HL-60 (cell line): Measurements from ENCODE around the gene ZPR1.

ENCODE experiments used
- DNase-seq, 2 experiments: peaks; one replicate each; pipeline ENCODE4 v3.0.0-alpha.2; 2010 to 2020; ENCODE audit warnings: low read depth in 1 of 2, low spot score in 1 of 2
- H3K27ac ChIP-seq: fragments of 250-450 bp; sonication (Bioruptor Pico); replicated peaks from 2 replicates; pipeline ENCODE4 v1.5.1; 2020; ENCODE audit warnings: mild to moderate bottlenecking, moderate library complexity
- H3K27me3 ChIP-seq: fragments of 250-450 bp; sonication (Bioruptor Pico); 2 replicates; pipeline ENCODE4 v1.5.1; 2021; ENCODE audit warnings: mild to moderate bottlenecking, moderate library complexity; ENCODE audit not compliant: insufficient read depth, poor library complexity, severe bottlenecking
- H3K4me3 ChIP-seq: replicated peaks from 2 replicates; pipeline ENCODE4 v1.5.1; 2011; ENCODE audit warnings: mild to moderate bottlenecking, control low read depth, low read length; ENCODE audit not compliant: insufficient read depth
- CTCF ChIP-seq: IDR thresholded peaks from one replicate; pipeline ENCODE4 v1.5.1; 2011; ENCODE audit warnings: low read length, control low read depth, inconsistent platforms; ENCODE audit not compliant: insufficient read depth
- GABPA ChIP-seq: IDR thresholded peaks from 2 replicates; pipeline ENCODE4 v1.6.1; 2012; ENCODE audit warnings: low read depth
- POLR2AphosphoS5 ChIP-seq: IDR thresholded peaks from 2 replicates; pipeline ENCODE4 v1.6.1; 2012; ENCODE audit warnings: low read depth
- REST ChIP-seq: IDR thresholded peaks from 2 replicates; pipeline ENCODE4 v1.6.1; 2012; ENCODE audit warnings: low read depth; ENCODE audit not compliant: insufficient replicate concordance
- SPI1 ChIP-seq: IDR thresholded peaks from 2 replicates; pipeline ENCODE4 v1.6.1; 2012; ENCODE audit warnings: low read depth, mild to moderate bottlenecking, borderline replicate concordance

Gene ZPR1

GRCh38 chr11:116788534-116788933 is 711 bp upstream of the ZPR1 start:
- H3K27me3 ChIP-seq = no peaks in the 10 kb centered on the region
- peak overlapping the region; percentile 92 for H3K4me3 ChIP-seq
- no peak for DNase-seq
- TF ChIP-seq SPI1 = peak; percentile 34; the same call in 1 of the 2 replicates
- TF ChIP-seq GABPA = no peak
- no peak overlapping the region; the same call in 1 of the 2 replicates for H3K27ac ChIP-seq

GRCh38 chr11:116787436-116787785 is 412 bp downstream of the ZPR1 start:
- peak overlapping the region; percentile 92 for H3K4me3 ChIP-seq
- no peak for TF ChIP-seq REST
- TF ChIP-seq SPI1 = no peak
- TF ChIP-seq CTCF = no peak
- no peak for DNase-seq
- H3K27ac ChIP-seq = peak overlapping the region; percentile 70
- H3K27me3 ChIP-seq = no peaks in the 10 kb centered on the region

GRCh38 chr11:116786966-116787365 is 857 bp downstream of the ZPR1 start:
- no peak for TF ChIP-seq CTCF
- peak overlapping the region; percentile 92 for H3K4me3 ChIP-seq
- H3K27ac ChIP-seq = peak overlapping the region; percentile 70
- no peak for DNase-seq
- no peaks in the 10 kb centered on the region for H3K27me3 ChIP-seq

DNA sequence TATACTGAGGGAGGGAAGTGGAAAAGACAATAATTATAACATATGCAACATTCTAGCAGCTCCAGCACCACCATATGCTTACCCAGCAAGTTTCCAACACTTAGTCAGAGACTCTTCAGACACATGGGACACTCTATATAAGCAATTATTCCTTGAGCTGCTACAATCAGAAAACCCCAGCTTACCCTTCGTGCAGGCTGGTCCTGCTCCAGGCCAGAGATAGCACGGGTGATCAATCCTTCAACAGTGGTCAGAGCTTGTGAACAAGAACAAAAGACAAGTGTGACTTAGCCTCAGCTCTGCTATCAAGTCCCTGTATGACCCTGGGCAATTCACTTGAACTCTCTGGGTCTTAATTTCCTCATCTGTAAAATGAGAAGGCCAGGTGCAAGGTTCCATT is 1.5 kb downstream of the ZPR1 start:
- TF ChIP-seq CTCF (no peak), REST (no peak)
- H3K4me3 ChIP-seq = no peak overlapping the region
- H3K27me3 ChIP-seq = no peaks in the 10 kb centered on the region
- DNase-seq = no peak
- H3K27ac ChIP-seq = no peak overlapping the region

GRCh38 chr11:116782728-116783127 is 5.1 kb downstream of the ZPR1 start:
- no peak for DNase-seq
- TF ChIP-seq SPI1 (no peak), REST (no peak), GABPA (no peak), POLR2AphosphoS5 (no peak), CTCF (no peak)
- Histone ChIP-seq H3K4me3 (no peak overlapping the region), H3K27ac (no peak overlapping the region), H3K27me3 (no peaks in the 10 kb centered on the region)
